HG02571 (cell line): ENCODE measurements around the gene SMIM41.
"Not testable (repeated sequence)": the region's sequence is repeated elsewhere in the genome, so short reads cannot be mapped to it uniquely, and the experiment has no call there.

Source experiments
- ATAC-seq: cut with Tn5 transposase; IDR thresholded peaks from one replicate; pipeline ENCODE4 v1.9.1; 2021; ENCODE audit warnings: mild to moderate bottlenecking, moderate library complexity; ENCODE audit not compliant: unreplicated experiment

Gene SMIM41

DNA sequence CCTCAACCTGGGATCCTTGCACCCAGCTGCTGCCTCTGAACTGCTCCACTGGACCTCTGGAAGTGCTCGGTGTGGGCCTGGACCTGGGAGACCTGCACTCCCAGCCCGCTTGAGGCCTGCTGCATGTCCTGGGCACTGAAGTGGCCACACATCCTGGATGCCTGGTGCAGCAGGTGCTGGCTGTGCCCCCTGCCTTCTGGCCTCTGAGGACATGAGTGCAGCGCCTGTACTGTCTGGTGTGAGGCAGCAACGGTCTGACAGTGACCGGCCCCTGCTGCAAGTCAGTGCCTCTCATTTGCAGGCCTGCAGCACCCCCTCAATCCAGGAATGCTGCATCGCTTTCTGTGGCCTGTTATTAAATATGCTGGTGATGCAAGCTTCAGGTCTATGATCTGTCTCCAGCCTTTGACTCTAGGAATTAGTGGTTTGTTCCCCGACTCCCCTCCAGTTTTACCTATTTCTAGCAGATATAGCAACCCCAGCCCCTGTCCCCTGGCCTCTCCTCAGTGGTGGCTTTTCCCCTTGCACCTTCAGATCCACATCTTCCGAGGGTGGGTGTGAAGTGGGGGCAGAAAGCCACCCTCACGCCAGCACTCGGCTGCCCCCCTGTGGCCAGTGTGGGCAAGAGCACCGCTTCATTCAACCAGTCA lies 3.6 kb downstream of the SMIM41 start:
- no peak for ATAC-seq

DNA sequence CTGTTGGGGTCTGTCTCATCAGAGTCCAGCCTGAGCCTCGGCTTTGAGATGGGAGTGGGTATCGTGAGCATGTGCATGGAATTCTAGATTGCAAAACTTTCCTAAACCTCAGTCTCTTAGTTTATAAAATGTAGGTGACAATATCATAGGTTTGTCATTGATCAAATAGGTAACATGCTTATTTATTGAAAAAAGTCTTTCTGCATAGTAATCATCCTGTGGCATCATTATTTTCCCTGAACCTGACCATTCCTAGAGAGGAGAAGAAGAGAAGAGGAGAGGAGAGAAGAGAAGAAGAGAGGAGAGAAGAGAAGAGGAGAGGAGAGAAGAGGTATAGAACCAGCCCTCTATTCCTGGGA lies 4.1 kb downstream of the SMIM41 start:
- ATAC-seq, result no peak

DNA sequence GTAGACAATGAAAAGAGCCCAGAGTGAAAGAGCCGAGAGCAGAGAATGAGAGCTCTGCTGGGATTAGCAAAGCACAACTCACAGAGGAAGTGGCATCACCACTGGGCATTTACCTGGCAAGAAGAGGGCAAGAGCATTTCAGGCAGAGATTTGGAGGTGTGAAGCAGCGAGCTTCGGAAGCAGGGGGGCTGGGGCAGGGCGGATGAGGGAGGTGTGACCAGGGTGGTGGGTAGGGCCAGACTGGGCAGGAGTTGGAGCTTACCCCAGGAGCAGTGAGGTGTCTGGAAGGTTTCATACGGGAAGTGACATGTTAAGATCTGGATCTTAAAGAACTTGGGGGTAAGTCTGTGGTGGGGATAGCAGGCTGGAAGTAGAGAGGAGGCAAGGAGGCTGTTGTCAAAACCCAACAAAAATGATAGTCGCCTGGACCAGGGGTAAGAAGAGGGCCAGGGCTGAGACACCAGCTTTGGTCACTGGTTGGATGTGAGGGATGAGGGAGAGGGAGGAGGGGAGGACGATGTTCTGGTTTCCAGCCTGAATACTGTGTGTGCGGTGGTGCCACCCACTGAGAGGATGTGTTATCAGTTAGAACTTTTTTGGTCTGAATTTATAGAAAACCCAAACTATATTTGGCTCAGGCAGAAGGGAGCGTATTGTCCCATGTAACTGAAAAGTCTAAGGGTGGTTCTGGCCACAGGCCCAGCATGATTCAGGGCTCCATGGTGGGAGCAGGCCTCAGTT lies 5.2 kb downstream of the SMIM41 start:
- ATAC-seq, result no peak

DNA sequence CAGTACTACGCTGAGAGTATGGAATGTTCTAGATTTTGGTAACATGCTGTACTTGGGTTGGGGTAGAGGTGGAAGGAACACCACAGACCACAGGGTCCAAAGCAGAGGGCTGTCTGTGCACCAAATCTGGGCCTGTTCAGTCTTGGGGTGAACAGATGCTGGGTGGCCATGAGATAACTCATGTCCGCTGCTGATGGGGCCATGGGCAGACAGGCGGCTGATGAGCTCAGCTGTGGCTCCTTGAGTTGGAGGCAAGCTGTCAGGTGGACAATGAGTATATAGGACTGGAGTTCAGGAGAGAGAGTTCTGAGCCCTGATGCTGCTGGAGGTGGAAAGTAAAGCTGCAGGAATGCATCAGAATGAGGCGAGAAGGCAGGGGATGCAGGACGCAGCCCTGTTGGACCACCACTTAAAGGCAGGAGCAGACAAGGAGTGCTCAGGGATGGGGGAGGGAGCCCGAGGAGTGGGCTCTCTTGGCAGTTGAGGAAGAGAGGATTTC lies 6.2 kb downstream of the SMIM41 start:
- no peak for ATAC-seq

DNA sequence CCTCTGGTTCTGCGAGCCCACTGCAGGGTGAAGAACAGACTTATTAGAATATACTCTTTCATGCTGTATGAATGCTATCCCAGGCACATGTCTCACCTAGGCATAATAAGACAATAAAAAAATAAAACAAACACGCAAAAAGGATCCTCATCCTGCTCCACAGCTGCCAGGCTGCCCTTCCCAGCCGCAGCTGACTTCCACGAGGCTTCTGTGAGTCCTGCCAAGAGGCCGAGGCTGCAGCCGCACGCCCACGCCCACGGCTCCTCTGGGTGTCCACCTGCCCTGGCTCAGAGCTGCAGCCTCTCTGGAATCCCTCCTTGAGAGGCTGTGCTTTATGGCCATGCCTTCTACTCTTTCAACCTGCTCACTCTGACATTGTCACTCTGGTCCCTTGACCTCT lies 6.9 kb downstream of the SMIM41 start:
- ATAC-seq, result no peak

DNA sequence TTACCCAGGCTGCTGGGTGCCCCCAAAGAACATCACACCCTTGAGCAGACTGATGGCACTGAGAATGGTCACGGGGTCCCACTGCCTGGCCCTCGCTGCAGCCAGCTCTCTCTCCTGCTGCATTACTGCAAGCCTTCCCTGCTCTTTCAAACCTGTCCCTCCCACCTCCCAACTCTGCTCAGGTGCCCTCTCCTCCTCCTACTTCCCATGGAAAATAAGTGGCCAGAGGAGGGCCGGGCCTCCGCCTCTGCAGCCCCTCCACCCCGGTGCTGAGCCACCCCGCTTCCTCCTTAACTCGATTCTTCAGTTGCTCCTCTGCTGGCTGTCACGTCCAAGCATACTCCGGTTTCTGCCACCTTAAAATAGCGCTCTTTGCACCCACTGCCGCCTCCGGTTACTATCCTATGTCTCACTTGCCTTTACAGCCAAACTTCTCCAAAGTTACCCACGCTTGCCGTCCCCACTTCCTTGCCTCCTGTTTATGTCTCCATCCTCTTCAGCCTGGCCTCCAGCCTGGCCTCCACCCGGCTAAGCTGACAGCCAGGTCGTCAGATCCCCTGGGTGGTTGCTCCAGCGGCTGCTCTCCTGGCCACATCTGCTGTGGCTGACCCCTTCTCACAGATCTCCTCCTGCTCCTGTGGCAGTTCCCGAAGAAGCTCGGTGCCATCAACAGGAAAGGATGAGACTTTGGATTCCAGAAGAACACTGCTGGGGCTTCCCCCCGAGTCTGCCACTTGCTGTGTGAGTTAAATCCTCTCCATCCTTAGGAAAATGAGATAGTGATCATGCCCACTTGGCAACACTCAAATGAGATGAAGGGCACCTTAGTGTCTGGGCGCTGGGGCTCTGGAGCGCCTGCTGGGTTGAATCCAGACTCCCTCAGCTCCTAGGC lies 7.7 kb downstream of the SMIM41 start:
- ATAC-seq, result no peak

DNA sequence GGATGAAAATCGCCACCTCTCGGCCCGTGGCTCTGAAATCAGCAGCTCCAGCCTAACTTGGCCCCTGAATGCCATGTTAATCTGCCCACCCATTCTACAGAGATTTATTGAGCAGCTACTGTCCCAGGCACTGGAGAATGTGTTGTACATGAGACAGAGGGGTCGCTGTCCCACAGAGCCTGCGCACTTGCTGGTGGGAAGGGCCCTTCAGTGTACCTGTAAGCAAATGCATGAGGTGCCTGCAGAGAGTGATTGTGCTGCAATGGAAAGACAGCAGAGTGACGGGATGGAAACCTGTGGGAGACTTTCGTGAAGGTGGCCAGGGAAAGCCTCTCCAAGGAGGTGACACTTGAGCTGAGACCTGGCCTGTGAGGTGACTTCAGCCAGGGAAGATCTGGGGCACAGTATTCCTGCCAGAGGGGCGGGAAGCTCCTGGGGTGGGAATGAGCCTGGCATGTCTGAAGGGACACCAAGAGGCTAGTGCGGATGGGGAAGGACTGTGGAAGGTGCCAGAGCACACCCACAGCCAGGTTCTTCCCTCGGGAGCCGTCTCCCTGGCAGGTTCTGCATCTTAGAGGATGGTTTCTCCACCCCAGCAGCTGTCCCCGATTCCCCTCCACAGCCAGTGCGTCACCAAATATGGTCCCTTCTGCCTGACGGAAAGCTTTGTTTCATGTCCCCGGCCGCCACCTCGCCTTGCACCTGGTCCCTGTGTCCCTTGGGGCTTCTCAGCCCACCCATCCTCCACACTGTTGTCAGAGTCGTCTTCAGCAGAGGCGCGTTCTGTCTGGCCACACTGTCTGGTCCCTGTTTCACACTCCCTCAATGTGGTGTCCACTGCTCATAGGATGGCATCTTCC lies 8.7 kb downstream of the SMIM41 start:
- ATAC-seq, result no peak

DNA sequence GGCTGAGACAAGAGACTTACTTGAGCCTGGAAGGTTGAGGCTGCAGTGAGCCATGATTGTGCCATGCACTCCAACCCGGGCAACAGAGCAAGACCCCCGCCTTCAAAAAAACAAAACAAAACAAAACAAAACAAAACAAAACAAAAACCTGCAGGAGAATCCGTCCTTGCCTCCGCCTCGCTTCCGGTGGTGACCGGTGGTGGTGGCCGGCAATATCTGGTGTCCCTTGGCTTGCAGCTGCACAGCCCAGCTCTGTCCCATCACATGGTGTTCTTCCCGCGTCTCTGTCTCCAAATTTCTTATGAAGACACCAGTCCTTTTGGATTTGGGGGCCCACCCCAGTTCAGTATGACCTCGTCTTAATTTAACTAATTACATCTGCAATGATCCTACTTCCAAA lies 10.0 kb downstream of the SMIM41 start:
- no peak for ATAC-seq

DNA sequence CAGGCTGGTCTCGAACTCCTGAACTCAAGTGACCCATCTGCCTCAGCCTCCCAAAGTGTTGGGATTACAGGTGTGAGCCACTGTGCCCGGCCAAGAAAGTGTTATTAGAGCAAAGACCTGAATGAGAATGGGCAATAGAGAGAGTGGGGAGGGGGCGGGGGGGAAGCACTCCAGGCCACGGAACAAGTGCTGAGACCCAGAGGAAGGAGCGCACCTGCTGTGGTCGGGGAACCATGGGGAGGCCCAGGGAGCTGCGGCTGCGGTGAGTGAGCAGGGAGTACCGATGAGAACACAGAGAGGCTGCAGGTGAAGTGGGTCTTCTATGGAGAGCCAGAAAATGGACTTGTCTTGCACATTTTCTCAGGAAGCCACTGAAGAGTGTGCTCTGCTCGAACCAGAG lies 10.8 kb downstream of the SMIM41 start:
- ATAC-seq, result no peak

DNA sequence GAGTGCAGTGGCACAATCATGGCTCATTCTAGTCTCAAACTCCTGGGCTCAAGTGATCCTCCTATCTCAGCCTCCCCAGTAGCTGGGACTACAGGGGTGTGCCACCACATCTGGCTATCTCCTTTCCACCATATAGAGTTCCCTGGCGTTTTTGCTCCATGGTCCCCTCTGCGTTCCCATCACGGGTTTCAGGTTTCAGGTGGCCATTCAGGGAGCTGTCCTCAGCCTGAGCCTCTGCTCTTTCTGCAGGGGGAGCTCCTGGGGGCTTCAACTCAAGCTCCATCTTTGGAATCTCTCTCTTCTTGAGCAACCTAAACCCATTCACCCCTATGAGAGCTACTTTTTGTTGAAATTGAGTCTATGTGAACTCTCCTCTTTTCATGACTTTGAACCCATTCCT lies 11.6 kb downstream of the SMIM41 start:
- ATAC-seq, result no peak

DNA sequence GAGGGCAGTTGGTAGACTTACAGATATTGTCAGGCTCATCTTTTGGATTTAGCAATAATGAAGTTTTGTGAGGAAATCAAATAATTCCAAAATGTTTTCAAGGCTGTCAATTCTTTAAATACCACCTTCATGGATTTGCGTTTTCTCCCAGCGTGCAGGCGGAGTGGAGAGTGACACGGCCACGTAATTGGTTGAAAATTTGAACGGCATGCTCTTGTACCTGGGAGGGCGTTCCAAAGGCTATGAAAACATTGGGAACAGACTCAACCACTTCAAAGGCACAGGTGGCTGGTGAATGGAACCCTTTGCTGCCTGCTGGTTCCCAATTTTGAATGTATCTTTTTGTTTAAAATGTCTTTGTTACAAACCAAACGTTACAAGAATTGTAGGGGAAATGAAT lies 12.4 kb downstream of the SMIM41 start:
- no peak for ATAC-seq

DNA sequence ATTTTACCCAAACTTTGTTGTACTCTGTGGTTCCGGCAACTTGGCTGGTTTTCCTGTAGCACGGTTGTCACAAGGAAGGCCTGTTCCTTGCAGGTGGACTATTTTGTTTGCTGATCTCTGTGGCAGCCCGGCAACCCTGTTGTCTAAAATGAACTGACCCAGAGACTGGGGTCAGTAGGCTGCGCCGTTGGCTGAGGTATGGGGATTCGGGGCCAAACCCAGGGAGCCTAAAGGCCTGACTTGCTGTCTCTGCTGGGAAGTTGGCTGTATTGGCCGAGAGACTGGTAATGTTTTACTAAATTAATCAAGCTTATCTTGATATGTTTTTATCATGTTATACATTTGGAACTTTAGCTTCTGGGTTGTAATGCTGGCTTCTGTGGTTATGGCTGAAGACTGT lies 13.8 kb downstream of the SMIM41 start:
- no peak for ATAC-seq

DNA sequence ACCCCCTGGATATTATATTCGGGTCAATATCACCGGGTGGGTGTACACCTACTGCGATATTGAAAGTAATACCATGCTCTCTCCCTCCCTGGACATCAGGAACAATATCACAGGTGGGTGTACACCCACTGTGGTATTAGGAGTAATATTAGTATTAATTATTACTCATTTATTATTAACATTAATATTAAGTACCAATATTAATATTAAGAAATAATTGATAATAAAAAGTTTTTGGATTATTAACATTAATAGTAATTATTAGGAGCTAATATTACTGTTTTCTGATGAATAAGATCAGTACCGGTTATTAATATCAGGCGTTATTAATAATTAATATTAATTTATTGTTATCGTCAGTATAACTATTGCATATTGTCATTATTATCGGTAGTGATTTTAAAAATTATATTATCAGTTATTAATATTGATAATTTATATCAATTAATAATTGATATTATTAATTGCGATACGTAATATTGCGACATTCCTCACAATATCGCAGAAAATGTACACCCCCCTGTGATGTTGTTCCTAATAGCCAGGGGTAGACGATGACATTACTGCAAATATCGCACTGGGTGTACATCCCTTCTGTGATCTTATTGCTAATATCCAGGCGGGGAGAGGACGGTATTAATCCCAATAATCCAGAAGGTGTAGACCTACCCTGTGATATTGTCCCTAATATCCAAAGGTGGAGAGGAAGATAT lies 17.0 kb downstream of the SMIM41 start:
- no peak for ATAC-seq

DNA sequence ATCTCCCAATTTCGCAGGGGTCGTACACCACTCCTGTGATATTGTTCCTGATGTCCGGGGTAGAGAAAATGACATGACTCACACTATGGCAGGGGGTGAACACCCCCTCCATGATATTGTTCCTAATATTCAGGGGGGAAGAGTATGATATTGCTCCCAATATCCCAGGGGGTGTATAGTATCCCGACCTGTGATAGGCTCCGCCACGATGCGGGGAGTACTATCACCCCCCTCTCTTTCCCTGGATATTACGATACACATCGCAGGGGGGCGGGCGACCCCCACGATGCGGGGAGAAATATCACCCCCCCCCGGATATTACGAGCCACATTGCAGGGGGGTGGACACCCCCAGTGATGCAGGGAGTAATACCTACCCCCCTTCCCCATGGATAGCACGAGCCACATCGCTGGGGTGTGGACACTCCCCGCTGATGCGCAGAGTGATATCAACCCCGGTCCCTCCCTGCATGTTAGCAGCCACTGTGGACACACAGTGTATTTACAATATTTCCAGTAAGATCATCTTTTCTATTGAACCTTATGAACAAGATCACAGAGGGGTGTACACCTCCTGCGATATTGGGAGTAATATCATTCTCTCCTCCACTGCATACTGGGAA lies 17.7 kb downstream of the SMIM41 start:
- ATAC-seq, result no peak

DNA sequence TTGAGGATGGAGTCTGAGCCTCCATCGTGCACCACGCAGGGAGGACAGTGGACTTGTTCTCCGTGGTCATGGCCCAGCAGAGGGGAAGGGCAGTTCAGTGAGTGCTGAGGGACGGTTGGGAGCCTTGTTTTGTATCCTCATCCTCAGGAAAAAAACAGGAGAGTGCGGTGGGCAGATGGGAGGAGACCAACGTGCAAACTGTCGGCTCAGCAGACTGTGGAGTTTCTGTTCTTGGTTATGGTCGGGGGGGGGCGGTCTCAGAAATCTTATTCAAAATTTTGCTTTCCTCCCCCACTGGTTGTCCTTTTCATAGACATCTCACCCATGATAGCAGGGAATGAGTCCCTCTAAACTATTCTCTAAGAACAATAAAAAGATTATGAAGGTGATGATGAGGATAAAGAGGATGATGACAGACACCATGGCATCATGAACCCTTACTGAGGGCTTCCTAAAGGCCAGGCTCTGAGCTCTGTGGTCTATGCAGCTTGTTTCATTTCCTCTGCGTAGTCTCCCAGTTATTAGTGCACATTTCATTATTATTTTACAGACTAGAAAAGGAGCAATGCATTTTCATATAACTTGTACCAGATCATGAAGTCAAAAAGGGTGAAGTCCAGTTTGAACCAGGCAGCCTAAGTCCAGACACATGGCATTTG lies 25.1 kb downstream of the SMIM41 start:
- ATAC-seq, result not testable (repeated sequence)

DNA sequence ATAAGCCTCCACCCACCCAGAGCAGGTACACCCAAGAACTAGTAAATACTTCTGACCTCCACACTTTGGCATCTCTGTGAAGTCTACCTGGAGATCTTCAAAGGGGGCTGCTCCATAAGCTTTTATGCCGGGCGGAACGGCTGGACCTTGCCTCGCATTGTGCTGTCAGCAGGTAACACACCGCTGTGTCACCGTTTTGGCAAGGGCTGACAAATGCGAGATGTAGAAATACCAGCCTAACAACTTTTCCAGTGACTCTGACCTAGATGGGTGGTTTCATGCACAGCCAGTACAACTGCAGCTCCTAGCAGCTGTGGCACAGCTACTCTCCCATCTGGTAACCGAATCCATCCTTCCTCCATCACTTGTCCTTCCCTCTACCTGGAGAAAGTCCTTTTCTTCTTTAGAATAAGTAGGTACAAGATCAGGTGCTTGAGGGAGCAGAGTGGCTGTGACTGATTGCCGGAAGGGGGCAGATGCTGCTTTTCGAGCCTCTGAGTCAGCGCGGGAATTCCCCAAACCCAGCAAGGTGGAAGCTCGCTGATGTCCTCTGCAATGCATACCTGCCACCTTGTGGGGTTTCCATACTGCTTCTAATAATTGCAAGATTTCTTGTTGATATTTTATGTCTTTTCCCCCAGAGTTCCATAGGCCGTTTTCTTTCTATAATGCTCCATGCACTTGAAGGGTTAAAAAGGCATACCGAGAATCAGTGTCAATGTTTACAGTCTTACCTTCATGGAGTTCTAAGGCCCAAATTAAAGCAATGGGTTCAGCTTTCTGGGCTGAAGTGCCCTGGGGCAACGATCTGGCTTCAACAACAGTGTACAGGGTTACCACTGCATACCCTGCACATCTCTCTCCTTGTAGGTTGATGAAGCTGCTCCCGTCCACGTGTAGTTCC lies 37.0 kb downstream of the SMIM41 start:
- not testable (repeated sequence) for ATAC-seq

DNA sequence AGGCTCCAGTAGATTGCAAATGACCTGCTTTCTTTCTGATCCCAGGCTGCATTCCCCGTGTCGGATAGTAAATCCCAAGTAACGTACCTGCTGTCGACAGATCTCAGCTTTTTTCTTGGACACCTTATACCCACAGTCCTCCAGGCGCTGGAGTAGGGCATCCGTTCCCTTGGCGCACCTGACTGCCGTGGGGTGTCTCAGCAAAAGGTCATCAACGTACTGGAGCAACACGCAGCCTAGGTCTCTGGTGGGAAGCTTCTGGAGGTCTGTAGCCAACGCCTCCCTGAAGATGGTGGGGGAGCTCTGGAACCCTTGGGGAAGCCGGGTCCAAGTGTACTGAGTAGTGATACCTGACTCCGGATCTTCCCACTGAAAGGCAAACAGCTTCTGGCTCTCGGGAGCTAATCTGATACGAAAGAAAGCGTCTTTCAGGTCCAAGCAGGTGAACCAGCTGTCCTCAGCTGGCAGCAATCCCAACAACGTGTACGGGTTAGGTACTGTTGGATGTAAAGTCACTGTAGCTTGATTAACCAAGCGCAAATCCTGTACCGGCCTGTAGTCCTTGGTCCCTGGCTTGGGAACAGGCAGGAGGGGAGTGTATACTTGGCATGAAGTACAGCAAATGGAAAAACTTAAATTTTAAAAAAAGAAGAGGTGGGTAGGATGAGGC lies 38.4 kb downstream of the SMIM41 start:
- peak; percentile 16 for ATAC-seq
